GM19025 (cell line): ENCODE data around the gene MCM9.

ENCODE experiments used
- ATAC-seq: cut with Tn5 transposase; IDR thresholded peaks from one replicate; pipeline ENCODE4 v1.9.1; 2021; ENCODE audit warnings: mild to moderate bottlenecking, low read depth, moderate library complexity; ENCODE audit not compliant: unreplicated experiment

The MCM9 gene

DNA sequence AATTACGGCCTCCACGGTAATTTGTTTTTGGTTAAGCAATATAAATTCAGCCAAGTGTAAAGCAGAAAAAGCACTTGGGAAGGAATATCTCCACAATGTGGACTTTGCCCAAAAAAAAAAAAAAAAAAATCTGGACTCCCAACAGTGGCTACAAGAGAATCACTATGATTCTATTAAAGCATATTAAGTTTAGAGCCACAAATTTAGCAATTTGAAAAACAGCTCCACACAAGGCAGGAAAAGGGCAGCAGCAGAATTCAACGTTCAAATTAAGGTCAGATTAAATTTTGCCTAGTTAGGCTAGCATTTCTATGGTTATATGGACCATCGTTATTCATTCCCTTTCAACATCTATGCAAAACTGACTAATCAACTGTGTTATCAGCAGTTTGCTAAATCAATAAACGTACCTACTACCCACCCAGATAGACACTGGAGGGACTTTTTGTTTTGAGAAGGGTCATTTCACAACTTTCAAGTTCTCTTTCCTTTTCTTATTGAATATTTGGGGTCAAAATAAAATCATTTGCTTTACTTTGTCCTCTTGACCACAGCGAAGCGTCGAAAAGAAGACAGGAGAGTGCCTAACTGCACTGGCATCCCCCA lies 1.0 kb downstream of the MCM9 start:
- ATAC-seq = peak; percentile 0

DNA sequence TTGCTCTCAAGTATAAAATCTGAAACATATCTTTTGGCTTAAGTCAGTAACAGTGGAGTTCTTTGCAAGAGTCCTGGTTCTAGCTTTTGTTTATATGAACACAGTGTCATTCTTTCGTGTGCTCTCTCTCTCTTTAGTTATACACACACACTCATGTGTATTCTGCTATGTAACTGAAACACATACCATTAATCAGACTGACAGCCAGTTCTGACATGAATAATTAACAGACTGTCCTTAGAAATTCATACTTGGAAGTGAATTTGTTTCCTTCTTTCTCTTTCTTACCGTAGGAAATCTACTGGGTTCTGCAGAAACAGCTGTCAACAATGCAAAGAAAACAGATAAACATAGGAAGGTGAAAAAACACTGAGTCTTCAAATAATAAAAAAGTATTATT lies 2.5 kb downstream of the MCM9 start:
- ATAC-seq = no peak

DNA sequence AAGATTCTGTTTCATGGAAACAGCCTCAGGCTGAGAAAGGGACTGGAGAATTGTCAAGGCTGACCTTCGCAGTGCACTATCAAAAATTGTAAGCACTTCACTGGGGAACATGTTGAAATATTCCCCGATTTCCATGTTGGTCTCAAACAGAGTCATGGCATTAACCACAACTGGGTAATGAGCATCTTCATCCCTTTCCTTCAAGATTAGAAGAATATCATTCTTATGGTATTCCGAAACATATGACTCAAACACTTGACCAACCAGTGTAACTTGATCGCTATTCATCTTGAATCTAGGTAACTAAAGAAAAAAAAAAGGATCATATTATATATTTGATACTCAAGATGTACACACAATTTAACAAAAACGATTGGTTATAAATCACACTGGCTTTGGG lies 3.5 kb downstream of the MCM9 start:
- ATAC-seq = no peak

DNA sequence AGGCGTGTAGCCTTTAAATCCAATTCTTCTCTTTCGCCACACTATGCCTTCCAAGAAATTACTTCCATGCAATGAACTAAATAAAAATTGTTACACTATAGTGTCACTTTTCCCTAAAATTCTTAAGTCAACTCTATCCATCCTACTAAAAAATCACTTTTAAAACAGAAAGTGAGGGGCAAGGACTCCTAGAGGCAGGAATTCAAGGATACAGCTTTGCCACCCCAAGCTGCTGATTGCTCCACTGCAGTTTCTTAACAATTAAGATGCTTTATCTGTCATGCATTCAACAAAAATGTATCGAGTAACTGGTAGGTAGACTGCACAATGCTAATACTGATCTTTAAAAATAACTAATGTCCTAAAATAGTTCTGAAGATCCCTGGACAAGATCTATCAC lies 4.3 kb downstream of the MCM9 start:
- ATAC-seq = no peak

DNA sequence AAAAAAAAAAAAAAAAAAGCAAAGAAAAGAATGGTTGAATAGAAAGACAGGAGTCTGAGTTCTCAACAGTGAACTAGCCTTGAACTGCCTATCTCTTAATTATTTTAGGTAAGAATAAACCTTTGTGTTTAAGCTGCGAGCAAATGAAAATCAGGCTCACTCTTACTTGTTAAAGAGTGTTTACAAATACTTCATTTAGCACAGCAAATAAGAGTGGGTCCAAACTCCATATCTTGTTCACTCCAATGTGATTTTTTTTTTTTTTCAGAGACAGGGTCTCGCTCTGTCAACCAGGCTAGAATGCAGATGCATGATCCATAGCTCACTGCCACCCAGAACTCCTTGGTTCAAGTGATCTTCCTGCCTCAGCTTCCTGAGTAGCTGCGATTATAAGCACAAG lies 11.9 kb downstream of the MCM9 start:
- ATAC-seq = no peak

DNA sequence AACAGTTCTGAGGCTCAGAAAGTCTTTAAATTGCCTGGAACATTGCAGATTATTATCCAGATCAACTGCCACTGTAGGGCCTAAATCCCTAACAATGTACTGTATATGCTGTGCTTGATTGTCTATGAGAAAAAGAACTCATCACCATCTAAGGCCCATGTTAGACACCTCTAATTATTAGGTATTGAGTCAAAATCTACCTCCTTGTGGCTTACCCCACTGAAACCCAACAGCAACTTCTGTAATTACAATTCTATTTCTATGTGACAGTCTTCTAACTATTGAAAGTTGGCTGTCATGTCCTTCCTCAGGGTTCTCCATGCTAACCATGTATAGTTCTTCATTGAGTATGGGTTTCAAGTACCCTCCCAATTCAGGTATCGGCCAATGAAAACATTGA lies 13.9 kb downstream of the MCM9 start:
- ATAC-seq = no peak

DNA sequence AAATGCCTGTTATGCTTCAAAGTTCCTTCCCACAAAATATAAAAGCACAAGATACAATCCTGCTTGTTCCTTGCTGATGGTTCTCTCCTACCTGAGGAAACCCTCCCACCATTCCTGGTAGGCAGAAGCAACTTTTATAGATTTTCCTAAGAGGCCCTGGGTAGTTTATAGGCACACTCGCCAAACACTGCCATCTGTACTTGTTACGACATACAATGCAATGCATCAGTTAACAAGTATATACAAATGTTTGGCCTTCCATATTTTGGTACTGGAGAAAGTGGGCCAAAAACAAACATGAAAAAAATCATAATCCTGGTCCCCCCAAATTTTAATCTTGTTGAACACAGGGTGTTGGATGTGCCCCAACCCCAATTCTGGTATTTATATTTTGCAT lies 16.6 kb downstream of the MCM9 start:
- ATAC-seq = no peak

DNA sequence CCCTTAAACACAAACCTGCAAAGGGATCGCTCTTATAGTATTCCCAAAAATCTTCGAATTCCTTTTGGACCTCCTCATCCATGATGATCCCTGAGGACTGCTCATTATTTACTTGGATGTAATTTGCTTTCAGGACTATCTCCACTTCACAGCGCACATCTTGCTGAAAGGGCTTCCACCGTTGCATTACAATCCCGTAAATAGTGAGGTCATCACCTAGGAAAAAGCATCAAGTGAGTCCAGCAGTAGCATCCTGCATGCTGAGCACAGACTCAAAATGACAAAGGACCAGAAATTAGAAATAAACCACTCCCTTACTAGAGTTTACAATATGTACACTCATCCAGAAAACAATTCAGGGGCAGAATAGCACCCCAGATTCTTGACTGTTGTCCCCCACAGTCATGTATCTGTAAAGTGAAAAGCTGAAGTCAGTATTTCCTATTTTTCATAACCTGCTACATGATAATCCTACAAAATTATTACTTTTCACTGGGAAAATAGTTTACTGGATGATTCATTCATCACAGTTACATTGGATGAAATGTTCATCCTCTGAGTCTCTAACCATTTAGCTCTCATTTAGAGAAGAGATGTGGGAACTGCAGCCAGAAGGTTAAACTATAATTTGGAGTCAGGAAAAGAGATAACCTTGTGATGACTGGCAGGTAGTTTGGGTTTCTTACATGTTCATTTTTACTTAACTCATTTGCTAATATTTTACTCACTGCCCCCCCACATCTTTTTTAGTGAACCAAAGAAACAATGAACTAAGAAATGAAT lies 17.2 kb downstream of the MCM9 start:
- no peak for ATAC-seq

DNA sequence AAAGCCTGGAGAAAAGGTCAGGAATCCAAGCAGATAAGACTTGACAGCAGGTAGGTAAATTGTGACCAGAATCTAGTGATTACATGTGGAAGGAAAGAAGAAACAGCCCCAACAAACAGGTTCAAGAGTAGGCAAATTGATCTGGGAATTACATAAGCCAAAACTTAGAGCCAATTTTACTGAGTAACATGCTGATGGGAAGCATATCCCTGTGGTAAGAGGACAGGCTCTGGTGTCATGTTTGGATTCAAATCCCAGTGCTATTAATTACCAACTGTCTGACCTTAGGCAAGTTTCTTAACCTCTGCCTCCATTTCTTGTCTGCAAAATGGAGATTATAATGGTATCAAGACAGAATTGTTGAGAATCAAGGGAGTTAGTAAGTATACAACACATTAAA lies 20.4 kb downstream of the MCM9 start:
- ATAC-seq = no peak

DNA sequence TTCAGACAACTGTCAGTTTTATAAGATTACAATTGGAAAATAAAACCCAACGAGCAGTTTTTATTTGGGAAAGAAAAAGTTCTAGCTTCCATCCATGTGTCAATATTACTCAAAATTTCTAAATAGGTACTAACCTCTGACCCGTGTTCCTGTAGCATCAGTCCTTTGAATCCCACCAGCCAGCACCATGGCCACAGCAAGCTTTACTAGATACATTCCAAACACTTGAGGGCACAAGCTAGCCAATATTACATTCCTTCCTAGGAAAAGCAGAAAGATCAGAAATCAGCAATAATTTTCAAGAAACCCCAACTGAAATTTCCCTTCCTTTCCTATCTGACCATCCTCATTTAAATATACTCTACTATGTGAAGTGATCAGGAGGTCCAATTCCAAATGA lies 21.8 kb downstream of the MCM9 start:
- ATAC-seq = no peak

DNA sequence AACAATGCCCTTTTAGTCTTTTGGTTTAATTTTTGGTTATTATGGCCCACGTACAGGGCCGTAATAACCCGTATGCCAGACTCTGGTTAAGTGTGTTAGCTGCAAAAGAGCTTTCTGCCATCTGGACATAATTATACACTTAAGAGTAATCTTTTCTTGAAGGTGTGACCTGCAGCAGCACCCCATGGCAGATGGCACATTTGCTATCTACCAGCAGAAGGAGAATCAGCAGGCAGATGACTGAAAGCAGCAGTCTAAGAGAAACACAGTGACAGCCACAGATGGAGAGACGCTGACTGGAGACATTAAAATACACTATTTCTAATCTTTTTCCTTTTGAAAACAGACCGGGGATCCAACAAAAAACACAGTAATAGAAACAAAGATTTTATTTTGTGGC lies 22.3 kb downstream of the MCM9 start:
- no peak for ATAC-seq

DNA sequence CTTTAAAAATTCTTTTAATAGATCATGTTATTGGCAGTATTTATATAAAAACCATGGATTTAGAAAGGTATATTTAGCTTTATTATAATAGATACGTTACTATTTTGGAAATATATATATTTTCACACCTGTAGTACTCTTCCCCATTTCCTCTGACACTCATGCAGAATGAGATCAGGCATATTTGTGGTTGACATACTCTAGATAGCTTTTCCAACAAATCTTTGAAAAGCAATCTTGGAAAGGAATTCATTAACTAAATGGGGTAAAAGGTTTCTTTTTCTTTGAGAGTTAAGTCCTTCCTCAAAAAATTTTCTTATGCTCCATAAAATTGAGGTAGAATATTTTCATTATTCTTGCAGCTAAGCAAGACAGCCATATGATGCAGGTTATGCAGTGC lies 26.5 kb downstream of the MCM9 start:
- ATAC-seq = no peak

DNA sequence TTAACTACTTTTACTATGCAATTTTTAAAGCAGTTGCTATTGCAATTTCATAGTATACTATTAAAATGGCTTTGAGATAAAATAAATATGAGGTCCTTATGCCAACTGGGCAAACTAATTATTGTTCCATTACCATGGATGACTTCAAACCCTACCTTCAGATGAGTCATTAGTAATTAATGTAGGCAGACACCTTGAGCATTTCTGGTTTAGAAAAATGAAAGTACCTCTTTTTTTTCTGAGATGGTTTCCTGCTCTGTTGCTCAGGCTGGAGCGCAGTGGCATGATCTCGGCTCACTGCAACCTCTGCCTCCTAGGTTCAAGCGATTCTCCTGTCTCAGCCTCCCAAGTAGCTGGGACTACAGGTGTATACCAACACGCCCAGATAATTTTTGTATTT lies 29.1 kb downstream of the MCM9 start:
- ATAC-seq = no peak

DNA sequence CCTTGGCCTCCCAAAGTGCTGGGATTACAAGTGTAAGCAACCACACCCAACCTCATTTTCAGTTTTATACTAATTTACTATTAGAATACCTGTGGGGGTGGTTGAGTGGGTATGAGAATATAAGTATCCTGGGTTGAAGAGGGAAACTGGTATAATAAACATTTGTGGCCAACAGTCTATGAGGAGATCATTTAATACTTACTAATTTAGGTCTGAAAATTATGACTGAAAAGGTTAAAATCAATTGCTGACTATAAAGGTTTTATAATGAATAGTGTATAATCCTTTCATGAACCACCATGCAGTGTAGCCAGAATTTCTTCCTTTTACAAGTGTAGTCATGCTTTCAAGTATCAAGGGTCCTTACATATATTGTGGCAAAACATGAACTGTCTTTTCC lies 29.9 kb downstream of the MCM9 start:
- no peak for ATAC-seq

DNA sequence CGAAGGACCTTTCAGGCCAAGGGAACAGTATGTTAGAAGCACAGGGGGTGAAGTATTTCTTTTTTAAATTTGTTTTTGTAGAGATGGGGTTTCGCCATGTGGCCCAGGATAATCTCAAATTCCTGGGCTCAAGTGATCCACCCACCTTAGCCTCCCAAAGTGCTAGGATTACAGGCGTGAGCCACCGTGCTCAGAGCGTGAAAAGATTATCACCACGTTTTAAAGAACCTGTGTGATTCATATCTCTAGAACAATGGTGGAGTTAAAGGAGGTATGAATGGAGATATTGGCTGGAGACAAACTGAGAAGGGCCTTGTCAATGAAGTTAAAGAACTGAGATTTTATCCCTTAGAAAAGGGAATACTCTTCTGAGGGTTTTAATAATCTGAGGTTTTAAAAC lies 31.3 kb downstream of the MCM9 start:
- ATAC-seq = no peak

DNA sequence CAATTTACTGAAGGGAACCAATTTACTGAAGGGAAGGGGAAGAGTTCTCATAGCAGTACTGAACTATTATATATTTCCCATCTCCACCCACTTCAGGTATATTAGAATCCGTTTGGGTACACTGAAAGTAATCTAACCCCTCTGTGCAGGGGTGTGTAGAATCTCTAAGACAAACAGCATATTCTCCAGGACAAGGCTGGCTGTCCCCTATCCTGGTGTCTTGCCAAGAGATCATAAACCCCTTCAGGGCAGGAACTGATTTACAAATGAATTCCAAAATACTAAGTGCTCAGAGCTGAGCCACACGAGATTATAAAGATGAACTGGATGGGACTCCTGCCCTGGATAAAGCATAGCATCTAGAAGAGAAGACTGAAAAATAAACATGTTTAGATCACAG lies 31.8 kb downstream of the MCM9 start:
- no peak for ATAC-seq

DNA sequence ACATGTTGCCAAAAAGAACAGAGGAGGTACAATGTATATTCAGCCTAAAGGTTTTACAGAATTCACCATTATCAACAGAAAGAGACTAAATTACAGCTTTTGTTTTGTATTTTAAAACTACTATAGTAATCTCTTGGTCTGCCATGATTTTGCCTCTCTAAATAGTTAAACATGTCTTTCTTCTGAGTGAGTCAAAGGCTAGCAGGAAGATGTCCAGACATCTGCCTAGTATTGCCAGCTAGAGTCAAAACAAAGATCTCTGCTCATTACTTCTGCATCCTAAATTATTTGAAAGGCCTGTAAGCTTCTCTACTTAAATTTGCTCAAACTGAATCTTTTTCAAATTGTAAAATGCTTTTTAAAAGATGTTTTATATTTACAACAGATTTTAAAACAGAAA lies 32.2 kb downstream of the MCM9 start:
- ATAC-seq = no peak

DNA sequence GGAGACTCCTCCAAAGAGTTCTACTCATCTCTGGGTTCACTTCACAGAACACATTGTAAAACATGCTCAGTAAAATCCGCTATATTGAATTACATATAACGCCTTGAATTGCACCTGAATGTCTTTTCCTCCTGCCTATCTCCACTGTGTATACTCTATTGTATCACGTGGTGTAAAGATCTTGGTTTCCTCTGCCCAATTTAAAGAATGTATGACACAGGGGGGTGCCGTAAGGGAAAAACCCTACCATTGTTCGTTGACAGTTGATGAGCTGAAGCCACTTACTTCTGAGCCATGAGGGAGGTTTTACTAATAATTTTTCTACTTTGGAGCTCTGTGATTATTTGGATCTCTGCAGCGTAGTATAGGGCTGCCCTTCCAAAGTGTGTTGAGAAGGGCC lies 35.0 kb downstream of the MCM9 start:
- no peak for ATAC-seq

DNA sequence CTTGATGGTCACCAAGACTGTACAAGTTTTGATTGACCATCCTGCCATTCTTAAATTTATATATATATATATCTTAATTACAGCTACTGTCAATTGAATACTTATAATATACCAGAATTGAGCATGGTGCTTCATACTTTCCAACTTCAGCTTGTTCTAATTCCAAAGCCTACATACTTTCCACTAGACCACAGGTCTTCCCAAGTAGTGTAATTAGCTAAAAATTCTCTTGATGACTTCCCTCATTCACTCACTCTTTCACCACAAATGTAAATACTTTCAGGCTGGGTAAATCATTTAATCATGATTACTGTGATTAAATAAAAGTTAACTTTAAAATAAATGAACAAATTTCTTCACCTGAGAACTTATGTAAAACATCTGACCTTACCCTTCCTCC lies 37.6 kb downstream of the MCM9 start:
- ATAC-seq = no peak

DNA sequence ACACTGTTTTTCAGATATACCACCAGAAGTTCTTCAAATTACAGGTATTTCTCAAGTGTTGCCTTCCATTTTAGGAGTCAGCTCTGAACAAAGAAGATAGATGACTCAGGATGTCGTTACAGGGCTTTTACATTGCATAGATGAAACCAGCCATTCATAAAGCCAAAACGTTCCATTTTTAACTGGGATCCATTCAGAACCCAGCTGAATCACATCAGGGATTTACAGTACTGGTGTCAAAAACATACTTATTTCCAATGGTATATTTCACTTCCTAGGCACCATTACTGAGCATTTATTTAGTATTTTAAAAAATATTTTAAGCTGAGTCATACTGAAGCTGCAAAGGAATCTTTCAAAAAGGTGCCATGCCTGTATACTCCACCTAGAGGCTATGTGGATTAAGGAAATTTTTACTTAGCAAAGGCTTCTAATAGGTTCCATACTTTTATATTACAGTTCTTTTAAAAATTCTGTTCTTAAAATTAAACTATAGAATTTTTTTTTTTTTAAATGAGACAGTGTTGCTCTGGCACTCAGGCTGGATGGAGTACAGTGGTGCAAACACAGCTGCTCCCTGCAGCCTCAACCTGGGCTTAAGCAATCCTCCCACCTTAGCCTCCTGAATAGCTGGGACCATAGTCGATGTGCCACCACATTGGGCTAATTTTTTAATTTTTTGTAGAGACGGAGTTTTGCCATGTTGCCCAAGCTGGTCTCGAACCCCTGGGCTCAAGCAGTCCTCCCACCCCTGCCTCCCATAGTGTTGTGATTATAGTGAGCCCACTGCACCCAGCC lies 38.4 kb downstream of the MCM9 start:
- ATAC-seq = no peak

DNA sequence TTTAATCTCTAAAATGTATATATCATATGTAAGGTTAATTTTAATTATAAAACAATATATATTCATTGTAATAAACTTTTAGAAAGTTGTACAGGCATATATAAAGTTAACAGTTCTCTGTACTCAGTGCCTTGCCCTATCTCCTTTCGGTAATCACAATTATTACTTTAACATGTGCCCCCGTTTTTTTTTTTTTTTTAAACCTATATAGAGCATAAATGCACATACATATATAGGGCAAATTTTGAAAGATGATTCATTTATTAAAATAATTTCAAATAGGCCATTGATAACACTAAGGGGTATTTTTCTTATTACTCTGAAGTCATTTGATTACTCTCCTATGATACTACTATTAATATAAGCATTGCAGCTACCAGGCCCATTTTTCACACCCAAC lies 39.1 kb downstream of the MCM9 start:
- ATAC-seq = no peak

DNA sequence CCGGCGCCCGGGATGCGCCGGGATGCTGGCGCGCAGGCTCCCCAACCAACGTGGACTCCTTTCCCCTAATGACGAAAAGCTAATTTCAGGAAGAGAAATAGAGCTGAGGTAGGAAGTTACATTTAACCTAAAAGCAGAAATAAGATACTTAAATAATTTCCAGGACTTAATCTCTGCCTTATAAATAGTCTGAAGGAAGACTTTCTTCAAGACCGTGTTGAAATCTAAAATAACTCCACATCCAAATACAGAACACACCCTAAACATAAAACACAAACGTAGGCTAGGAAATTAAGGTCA lies 39.7 kb downstream of the MCM9 start:
- no peak for ATAC-seq
